GM10266 (cell line): ENCODE results near the gene PAXX.

Experiments
- DNase-seq: peaks from one replicate; pipeline ENCODE4 v3.0.0; 2012; ENCODE audit errors: extremely low spot score
- CTCF ChIP-seq: IDR thresholded peaks from 2 replicates; pipeline ENCODE4 v1.5.1; 2012; ENCODE audit warnings: mild to moderate bottlenecking, low read depth; ENCODE audit not compliant: control insufficient read depth, insufficient read depth; ENCODE audit errors: missing control alignments

PAXX gene

GRCh38 chr9:136977223-136977622 is 15.0 kb upstream of the PAXX start, which contains the start of gene PTGDS:
Gene PTGDS (plus strand): TSS chr9:136977504. CDS start chr9:136977579, 75 bp downstream.
- DNase-seq: no peak
- no peak for TF ChIP-seq CTCF

- no peak for DNase-seq
- no peak for TF ChIP-seq CTCF
Observed at GRCh38 chr9:136977649-136978072, 14.6 kb upstream of the PAXX start.

GRCh38 chr9:136978073-136978864 is 14.0 kb upstream of the PAXX start:
- no peak for TF ChIP-seq CTCF
- DNase-seq: peak; percentile 92

GRCh38 chr9:136978865-136979544 is 13.2 kb upstream of the PAXX start:
- DNase-seq: no peak

GRCh38 chr9:136979769-136980587 is 12.2 kb upstream of the PAXX start:
- no peak for TF ChIP-seq CTCF
- DNase-seq: no peak

More at GRCh38 chr9:136978865-136979544, 13.2 kb upstream of the PAXX start:
- no peak for TF ChIP-seq CTCF

GRCh38 chr9:136980669-136981478 is 11.3 kb upstream of the PAXX start:
- no peak for TF ChIP-seq CTCF
- no peak for DNase-seq
